GM18517 (cell line): Measurements from ENCODE around the gene HS6ST1.

Source experiments
- ATAC-seq: cut with Tn5 transposase; IDR thresholded peaks from one replicate; pipeline ENCODE4 v1.9.1; 2021; ENCODE audit warnings: mild to moderate bottlenecking, moderate library complexity; ENCODE audit not compliant: unreplicated experiment

HS6ST1 gene

GRCh38 chr2:128300151-128301020 lies 18.3 kb downstream of the HS6ST1 start:
- no peak for ATAC-seq

DNA sequence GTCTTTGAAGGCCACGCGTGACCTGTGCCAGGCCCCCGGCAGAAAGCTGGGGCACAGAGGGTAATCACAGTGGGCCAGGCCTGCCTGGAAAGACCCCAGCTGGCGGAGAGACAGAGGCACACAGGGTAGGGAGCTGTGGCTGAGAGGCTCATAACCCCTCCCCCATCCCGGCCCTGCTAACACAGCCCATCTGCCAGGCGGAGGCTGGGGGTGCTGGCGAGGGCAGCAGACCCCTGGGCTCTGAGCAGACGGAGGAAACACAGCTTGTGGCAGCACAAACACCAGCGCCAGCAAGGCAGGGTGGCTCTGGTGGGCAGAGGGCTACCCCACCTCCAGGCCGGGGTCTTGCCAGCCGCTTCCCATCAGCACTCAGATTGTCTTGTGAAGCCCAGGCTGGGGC lies 19.0 kb downstream of the HS6ST1 start:
- no peak for ATAC-seq

DNA sequence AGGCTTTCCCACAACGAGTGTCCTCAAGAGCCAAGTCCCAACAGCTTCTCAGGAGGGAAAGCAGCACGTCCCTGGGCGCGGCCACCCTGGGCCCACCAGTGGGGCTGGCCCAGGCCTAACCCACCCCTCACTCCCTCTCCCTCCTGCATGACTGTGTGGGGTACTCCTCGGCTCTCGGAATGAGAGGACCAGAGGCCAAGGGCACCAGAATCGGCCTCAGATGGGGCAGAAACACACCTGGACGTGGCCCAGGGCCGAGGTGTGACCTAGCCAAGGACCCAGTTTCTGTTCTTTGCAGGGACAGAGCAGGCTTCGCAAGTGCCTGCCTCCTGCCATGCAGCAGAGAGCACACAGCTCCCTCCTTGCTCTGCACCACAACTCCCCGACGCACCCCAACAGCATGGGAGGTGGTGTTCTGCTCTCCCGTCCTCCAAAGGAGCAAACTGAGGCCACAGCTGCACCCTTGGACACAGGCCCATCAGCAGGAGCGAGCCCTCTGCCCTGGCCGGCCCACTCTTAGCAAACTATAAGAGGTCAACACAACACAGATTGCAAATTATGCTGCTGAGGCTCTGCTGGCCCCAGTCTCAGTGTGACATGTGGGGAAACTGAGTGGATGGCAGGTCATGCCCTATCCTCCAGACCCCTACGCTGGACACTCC lies 19.7 kb downstream of the HS6ST1 start:
- ATAC-seq = no peak

- ATAC-seq = no peak
Measured at GRCh38 chr2:128298286-128298685, 20.4 kb downstream of the HS6ST1 start.

DNA sequence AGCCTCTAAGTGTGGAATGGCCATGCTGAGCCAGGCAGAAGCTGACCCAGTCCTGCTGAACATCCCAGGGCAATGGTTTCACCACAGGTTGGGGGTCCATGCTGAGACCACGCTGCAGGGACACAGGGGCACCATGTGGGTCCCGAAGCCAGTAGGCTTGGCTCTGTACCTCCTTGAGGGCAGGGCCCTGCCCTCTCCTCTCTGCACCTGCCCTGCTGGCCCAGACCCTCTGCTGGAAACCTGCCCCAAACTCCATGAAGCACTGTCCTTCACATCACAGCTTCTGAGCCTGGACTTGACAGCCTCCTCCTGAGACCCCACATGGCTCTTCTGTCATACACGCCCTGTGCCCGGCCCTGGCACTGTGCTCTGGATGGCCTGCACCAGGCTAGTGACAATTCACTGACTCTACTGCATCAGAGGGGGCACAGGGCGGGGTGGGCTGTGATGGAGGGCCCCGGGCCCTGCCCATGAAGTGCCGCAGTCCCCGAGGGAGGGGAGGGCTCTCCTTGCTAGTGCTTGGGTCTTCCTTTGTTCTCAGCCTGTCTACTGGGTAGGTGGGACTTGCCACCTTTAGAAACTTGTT lies 24.7 kb downstream of the HS6ST1 start:
- ATAC-seq = no peak

GRCh38 chr2:128293426-128293755 lies 25.3 kb downstream of the HS6ST1 start:
- ATAC-seq = no peak

GRCh38 chr2:128292599-128293425 lies 25.9 kb downstream of the HS6ST1 start:
- ATAC-seq = no peak

DNA sequence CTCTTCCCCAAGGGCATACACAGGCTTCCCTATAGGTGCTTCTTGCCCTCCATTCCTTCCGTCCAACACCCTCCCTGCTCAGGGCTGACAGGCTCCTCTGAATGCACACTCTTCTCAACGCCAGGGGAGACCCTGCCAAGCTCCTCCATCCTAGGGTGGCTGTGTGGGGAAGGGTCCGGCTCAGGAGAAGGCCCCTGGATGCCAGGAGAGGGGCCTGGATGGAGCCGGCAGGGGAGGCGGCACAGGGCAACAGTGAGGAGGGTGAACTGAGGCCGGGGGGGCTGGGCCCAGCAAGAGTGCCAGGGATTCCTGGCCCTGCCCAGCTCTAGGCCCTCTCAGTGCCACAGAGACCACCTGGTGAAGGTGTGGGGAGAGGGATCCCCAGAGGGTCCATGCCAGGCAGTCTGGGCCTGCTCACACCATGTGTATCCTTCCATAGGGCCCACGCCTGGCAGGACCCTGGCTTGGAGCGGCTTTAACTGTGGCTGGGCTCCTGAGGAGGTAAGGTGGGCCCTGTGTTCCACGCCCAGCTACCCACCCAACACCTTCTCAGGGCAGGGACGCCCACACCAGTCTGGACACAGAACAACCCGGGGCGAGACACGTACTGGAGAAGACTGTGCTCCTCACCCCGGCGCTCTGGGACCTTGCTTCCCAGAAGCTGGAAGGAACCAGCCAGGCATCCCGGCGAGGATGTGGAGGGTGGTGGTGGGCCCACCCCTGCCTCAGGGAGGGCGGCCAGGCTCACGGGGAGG lies 26.6 kb downstream of the HS6ST1 start:
- no peak for ATAC-seq

DNA sequence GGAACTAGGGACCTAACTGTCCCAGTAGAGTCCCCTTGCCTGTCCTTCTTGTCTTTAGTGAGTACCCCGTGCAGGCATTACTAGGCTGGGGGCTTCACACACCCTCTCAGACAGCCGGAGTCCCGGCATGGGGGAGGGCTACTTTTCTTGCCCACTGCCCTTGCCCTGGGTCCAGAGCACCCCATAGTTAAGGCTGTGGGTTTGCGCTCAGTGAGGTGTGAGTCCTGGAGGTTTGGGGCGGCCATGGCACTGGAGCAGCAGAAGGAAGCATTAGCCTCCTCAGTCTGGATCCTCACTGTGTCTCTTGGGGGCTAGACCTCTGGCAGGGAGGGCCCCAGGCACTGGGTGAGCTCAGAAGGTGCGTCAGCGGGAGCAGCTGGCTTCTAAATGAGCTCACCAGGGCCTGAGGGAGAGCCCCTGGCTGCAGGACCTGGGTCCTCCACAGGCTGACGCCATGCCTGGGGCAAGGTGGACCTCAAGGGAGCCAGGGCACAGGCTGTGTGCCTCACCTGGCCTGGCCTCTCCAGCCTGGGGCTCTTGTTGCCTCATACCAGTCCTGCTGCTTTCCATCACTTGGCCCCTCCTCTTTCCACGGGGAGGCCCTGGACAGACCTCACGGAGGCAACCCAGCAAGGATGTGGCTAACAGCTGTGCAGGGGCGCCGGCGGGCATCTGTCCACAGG lies 27.4 kb downstream of the HS6ST1 start:
- ATAC-seq = no peak

GRCh38 chr2:128290356-128290755 lies 28.3 kb downstream of the HS6ST1 start:
- no peak for ATAC-seq

DNA sequence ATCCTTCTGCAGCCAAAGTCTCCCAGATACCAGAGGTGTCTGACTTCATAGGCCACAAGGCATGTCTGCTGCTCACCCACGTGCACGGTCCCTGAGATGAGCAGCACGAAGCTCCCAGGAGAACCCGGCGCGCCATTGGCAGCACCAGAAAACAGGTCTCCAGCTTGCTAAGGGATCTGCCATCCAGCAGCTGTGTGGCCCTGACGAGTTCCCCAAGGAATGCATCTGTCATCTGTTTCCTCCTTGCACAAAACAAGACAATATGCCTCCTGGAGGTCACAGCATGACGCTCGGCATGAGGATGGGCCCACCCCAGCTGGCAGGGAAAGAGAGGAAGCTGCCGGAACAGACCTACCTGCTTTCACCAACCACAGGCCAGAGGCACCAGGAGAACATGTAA lies 29.2 kb downstream of the HS6ST1 start:
- no peak for ATAC-seq

GRCh38 chr2:128288781-128289180 lies 29.9 kb downstream of the HS6ST1 start:
- ATAC-seq = no peak

- ATAC-seq = no peak
Measured at GRCh38 chr2:128287780-128288735, 30.6 kb downstream of the HS6ST1 start.

- ATAC-seq = no peak
Measured at GRCh38 chr2:128286905-128287779, 31.5 kb downstream of the HS6ST1 start.

GRCh38 chr2:128286011-128286721 lies 32.5 kb downstream of the HS6ST1 start:
- ATAC-seq = no peak

- ATAC-seq = no peak
Measured at GRCh38 chr2:128285329-128285931, 33.2 kb downstream of the HS6ST1 start.

GRCh38 chr2:128284841-128285240 lies 33.8 kb downstream of the HS6ST1 start:
- no peak for ATAC-seq
